Spleen (tissue), 7 donors: Measurements from ENCODE around the gene KCNE1.

ENCODE experiments used
- CTCF ChIP-seq, 11 experiments: fragments of 200-600 bp in 7 of 11; fragments of 450-650 bp in 4 of 11; sonication (generic) in 4 of 11; IDR thresholded peaks in 8 of 11; conservative IDR thresholded peaks in 3 of 11; 1 replicate in 7 of 11; 2 replicates in 4 of 11; pipeline versions ENCODE4 v1.4.0 to v1.8.0; 2016 to 2021; ENCODE audit warnings: antibody characterized with exemption in 11 of 11, inconsistent platforms in 4 of 11, mild to moderate bottlenecking in 1 of 11
- POLR2A ChIP-seq, 3 donors: fragments of 450-650 bp; IDR thresholded peaks; one replicate each; pipeline ENCODE4 v1.5.1; 2017; ENCODE audit warnings: antibody characterized with exemption in 3 of 3, mild to moderate bottlenecking in 1 of 3
- donor health status: DM: no; HTN: no; CAD: no; lungs with moderate emphysema.
- donor health status: DM: no; HTN: no; CAD: no.
- donor health status: DM: no; HTN: no; CAD: no.

DNA sequence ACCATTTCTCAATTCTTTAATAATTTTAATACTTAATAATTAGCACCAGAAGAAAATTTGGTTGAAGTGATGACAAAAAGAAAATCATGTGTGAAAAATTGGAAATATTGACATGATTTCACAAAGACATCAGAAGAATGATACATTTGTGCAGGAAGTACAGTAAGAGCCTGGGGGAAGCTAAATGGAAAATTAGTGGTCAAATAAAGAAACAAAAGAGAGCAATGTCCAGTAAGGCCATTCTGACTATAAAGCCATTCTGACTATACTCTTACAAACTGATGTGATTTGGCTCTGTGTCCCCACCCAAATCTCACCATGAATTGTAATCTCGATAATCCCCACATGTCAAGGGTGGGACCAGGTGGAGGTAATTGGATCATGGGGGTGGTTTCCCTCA is 48.6 kb upstream of the KCNE1 start:
- TF ChIP-seq CTCF (IDR thresholded peaks at IDR 0.05 in 8 of 11, conservative IDR thresholded peaks at IDR 0.05 in 3 of 11) = no peak
- no peak for TF ChIP-seq POLR2A (IDR thresholded peaks at IDR 0.05)
